GM12878 (cell line): ENCODE data around the gene IRF7. TPM values are rescaled to one million over a fixed set of nuclear protein-coding genes. Genes with fewer than 3 reads are reported as not detected.

Source experiments
- ATAC-seq: fragments of 200-7000 bp; cut with Tn5 transposase; 3 replicates; pipeline ENCODE4 v1.9.1; 2020; ENCODE audit warnings: mild to moderate bottlenecking, moderate library complexity
- BruUV-seq: library from RNA; stranded (reverse); fragments of 400-500 nt; replicated peaks from 2 replicates; lab custom pipeline; 2021; lab: Mats Ljungman, UMichigan
- CTCF ChIA-PET: fragments of 300-600 bp; sonication (Branson Sonifier 250); formaldehyde crosslinking; extraction: SDS; loops from one replicate; lab custom pipeline; 2021; ENCODE audit warnings: inconsistent platforms; lab: Yijun Ruan, JAX
- POLR2A ChIA-PET: fragments of 350-600 bp; formaldehyde crosslinking; extraction: SDS; loops from one replicate; lab custom pipeline; 2021; ENCODE audit warnings: inconsistent platforms; lab: Charles Lee
- RAD21 ChIA-PET: fragments of 300-600 bp; sonication (Branson Sonifier 250); formaldehyde crosslinking; loops from one replicate; lab custom pipeline; 2023; ENCODE audit warnings: antibody characterized with exemption; ENCODE audit not compliant: unreplicated experiment; lab: Charles Lee
- SMC1A ChIA-PET: fragments of 300-600 bp; sonication (Branson Sonifier 250); formaldehyde crosslinking; loops from one replicate; lab custom pipeline; 2023; ENCODE audit not compliant: unreplicated experiment, uncharacterized antibody; lab: Charles Lee
- DNase-seq: peaks from one replicate; pipeline ENCODE4 v3.0.0-alpha.2; 2011; ENCODE audit warnings: low read depth, low spot score
- FAIRE-seq: peaks from 3 replicates; lab custom pipeline; 2011; peaks lifted over from hg19 to GRCh38; lab: Jason Lieb, UNC
- H2AFZ ChIP-seq: 2 replicates; pipeline ENCODE4 v1.6.0; 2011; ENCODE audit warnings: low read depth, low read length, control low read depth; ENCODE audit not compliant: control insufficient read depth
- H3K27ac ChIP-seq: 2 replicates; pipeline ENCODE4 v1.5.1; 2011; ENCODE audit warnings: control low read depth; ENCODE audit not compliant: control insufficient read depth, insufficient read depth
- H3K27me3 ChIP-seq, 2 experiments: replicated peaks in 1 of 2; 2 replicates each; pipeline versions ENCODE4 v1.6.0 to v1.6.1; 2011; ENCODE audit warnings: low read length in 1 of 2; ENCODE audit not compliant: control insufficient read depth in 2 of 2, insufficient read depth in 2 of 2
- H3K36me3 ChIP-seq, 2 experiments: 2 replicates each; pipeline ENCODE4 v1.5.1; 2011; ENCODE audit warnings: low read length in 1 of 2; ENCODE audit not compliant: control insufficient read depth in 2 of 2, insufficient read depth in 2 of 2
- H3K4me1 ChIP-seq: 2 replicates; pipeline ENCODE4 v1.6.1; 2011; ENCODE audit warnings: mild to moderate bottlenecking, low read length, moderate library complexity, mixed read lengths; ENCODE audit not compliant: control insufficient read depth, insufficient read depth
- H3K4me2 ChIP-seq: 2 replicates; pipeline ENCODE4 v1.6.0; 2011; ENCODE audit warnings: control low read depth; ENCODE audit not compliant: control insufficient read depth, insufficient read depth
- H3K4me3 ChIP-seq: fragments of 200-600 bp; sonication (generic); 2 replicates; pipeline ENCODE4 v1.5.1; 2016
- H3K79me2 ChIP-seq: 2 replicates; pipeline ENCODE4 v1.6.0; 2011; ENCODE audit warnings: low read length; ENCODE audit not compliant: control insufficient read depth, insufficient read depth
- H3K9ac ChIP-seq: 2 replicates; pipeline ENCODE4 v1.8.0; 2011; ENCODE audit warnings: low read length, control low read depth, mixed read lengths; ENCODE audit not compliant: control insufficient read depth, insufficient read depth
- H3K9me3 ChIP-seq: replicated peaks from 3 replicates; pipeline ENCODE4 v1.5.1; 2011; ENCODE audit warnings: mild to moderate bottlenecking, low read length; ENCODE audit not compliant: control insufficient read depth, insufficient read depth
- H4K20me1 ChIP-seq: 2 replicates; pipeline ENCODE4 v1.6.0; 2011; ENCODE audit not compliant: control insufficient read depth, insufficient read depth
- KLF5 ChIP-seq: fragments of 450-650 bp; IDR thresholded peaks from 2 replicates; pipeline ENCODE4 v1.6.1; 2014; ENCODE audit warnings: mild to moderate bottlenecking; ENCODE audit not compliant: partially characterized antibody
- LARP7 ChIP-seq: fragments of 450-650 bp; IDR thresholded peaks from 2 replicates; pipeline ENCODE4 v1.6.1; 2017; ENCODE audit warnings: mild to moderate bottlenecking
- MYB ChIP-seq: fragments of 150-350 bp; IDR thresholded peaks from 2 replicates; pipeline ENCODE4 v1.6.1; 2014; ENCODE audit warnings: mild to moderate bottlenecking, low read depth, low read length, borderline replicate concordance
- MYC ChIP-seq: IDR thresholded peaks from 2 replicates; pipeline ENCODE4 v1.6.1; 2011; ENCODE audit warnings: mild to moderate bottlenecking, low read length, moderate library complexity, inconsistent platforms; ENCODE audit not compliant: insufficient read depth, insufficient replicate concordance, insufficient read length, severe bottlenecking
- RELA ChIP-seq: fragments of 450-650 bp; IDR thresholded peaks from 2 replicates; pipeline ENCODE4 v1.8.0; 2014; ENCODE audit warnings: borderline replicate concordance; ENCODE audit not compliant: partially characterized antibody
- TARDBP ChIP-seq: IDR thresholded peaks from 2 replicates; pipeline ENCODE4 v1.6.1; 2016; ENCODE audit warnings: borderline replicate concordance
- WGBS: methylation state at CpG from one replicate; pipeline ENCODE4 v1.1.6; 2016; ENCODE audit warnings: low lambda C conversion rate; ENCODE audit not compliant: insufficient replicate concordance, insufficient coverage; ENCODE audit errors: missing lambda C conversion rate; 5-methylcytosine and 5-hydroxymethylcytosine counted together
- in situ Hi-C: fragments of 300-500 bp; cut with MboI; formaldehyde crosslinking; loops from 9 replicates; pipeline ENCODE4 v1.14.3; 2018; ENCODE audit warnings: mixed read lengths
- intact Hi-C: fragments of 100-400 bp; cut with micrococcal nuclease; formaldehyde crosslinking; loops from one replicate; pipeline ENCODE4 v1.14.2; 2022; ENCODE audit not compliant: unreplicated experiment
- polyA plus RNA-seq, 11 experiments: library from polyadenylated mRNA; depleted of rRNA in 4 of 11; unstranded in 6 of 11; stranded (reverse) in 5 of 11; fragments of >200 nt; fragmentation: Nextera tagmentation in 4 of 11; fragmentation: Illumina TruSeq in 1 of 11; extraction: Ambion mirVana in 4 of 11; extraction: Trizol in 1 of 11; gene quantifications; 1 replicate in 1 of 11; 2 replicates in 10 of 11; pipeline versions ENCODE4 v1.2.1 to v1.2.3, GENCODE V29; 2011 to 2016; ENCODE audit warnings: inconsistent platforms in 2 of 11, missing spikeins in 2 of 11, low read depth in 1 of 11
- total RNA-seq, 4 experiments: library from RNA; depleted of rRNA in 3 of 4; stranded (reverse); fragments of >200 nt in 3 of 4; fragmentation: Illumina TruSeq in 1 of 4; extraction: Trizol in 1 of 4; gene quantifications; 2 replicates each; pipeline versions ENCODE4 v1.2.1 to v1.2.3, GENCODE V29; 2013 to 2021
- TF ChIP-seq, protein P1 (sequence below): IDR thresholded peaks from 2 replicates; pipeline ENCODE4 v1.6.1; 2011; ENCODE audit warnings: mild to moderate bottlenecking, low read depth, low read length, moderate library complexity; ENCODE audit not compliant: insufficient replicate concordance

IRF7 gene
- total and polyA plus RNA-seq, 10 of the 15 experiments (the other 5 are each of a cell fraction or from before 2014, with no cell fraction given): 4.4 to 141 (median 67.6) TPM

DNA sequence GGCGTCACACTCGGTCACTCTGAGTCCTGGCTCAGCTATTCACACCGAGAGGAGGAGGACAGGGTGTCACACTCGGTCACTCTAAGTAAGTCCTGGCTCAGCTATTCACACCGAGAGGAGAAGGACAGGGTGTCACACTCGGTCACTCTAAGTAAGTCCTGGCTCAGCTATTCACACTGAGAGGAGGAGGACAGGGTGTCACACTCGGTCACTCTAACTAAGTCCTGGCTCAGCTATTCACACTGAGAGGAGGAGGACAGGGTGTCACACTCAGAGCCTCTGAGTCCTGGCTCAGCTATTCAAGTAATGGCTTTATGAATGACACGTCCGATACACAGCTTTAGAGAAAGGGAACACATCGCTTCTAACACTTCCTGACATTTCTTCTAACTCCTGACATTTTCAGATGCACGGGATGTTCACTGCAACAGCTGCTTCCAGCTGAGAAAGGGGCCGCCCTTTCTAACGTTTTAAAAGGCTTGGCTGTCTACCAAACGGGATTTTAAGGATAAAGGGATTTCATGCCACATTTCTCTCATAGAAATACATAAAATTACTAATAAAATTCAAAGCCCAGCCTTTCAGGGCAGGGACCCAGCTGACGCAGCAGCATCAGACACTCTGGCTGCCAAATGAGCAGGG, 49.4 kb upstream of the IRF7 start:
- Histone ChIP-seq H3K27me3 (no peaks in the 10 kb centered on the region), H3K79me2 (no peaks in the 10 kb centered on the region), H3K4me2 (no peak overlapping the region), H3K9me3 (no peaks in the 10 kb centered on the region), H4K20me1 (no peaks in the 10 kb centered on the region), H3K9ac (no peak overlapping the region), H2AFZ (no peak overlapping the region), H3K4me1 (peaks cover 5% of the 10 kb centered on the region), H3K27ac (no peak overlapping the region), H3K4me3 (no peak overlapping the region), H3K36me3 (peaks cover 7 to 10% of the 10 kb centered on the region in 2 experiments; a peak in 3 of 4 replicates)
- BruUV-seq: no TSS peak
- no peak for ATAC-seq
- in situ Hi-C loops (loop anchor here (10.0 kb wide), 1 partner anchor 60 kb away; no protein-coding TSS in a partner anchor), intact Hi-C loops (no loop called here)
- ChIA-PET CTCF (interaction anchor here (1.0 to 9.5 kb wide), 2 partner anchors 59 to 110 kb away, joined by 3 to 91 read pairs; no protein-coding TSS in a partner anchor), SMC1A (no interaction called here), RAD21 (no interaction called here), POLR2A (no interaction called here)
- DNase-seq: no peak
- WGBS: 90% methylated on average over 14 of the region's 15 CpGs
- no peak for FAIRE-seq
- no peak for TF ChIP-seq LARP7
- no peak for TF ChIP-seq MYB
- TF ChIP-seq MYC: no peak
- TF ChIP-seq, protein P1, sequence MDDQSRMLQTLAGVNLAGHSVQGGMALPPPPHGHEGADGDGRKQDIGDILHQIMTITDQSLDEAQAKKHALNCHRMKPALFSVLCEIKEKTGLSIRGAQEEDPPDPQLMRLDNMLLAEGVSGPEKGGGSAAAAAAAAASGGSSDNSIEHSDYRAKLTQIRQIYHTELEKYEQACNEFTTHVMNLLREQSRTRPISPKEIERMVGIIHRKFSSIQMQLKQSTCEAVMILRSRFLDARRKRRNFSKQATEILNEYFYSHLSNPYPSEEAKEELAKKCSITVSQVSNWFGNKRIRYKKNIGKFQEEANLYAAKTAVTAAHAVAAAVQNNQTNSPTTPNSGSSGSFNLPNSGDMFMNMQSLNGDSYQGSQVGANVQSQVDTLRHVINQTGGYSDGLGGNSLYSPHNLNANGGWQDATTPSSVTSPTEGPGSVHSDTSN: peak; percentile 4
- TF ChIP-seq KLF5: no peak
- TF ChIP-seq TARDBP: no peak
- no peak for TF ChIP-seq RELA
